Upper lobe of left lung (tissue), 6 donors: ENCODE results near the gene AGBL4. TPM values are rescaled to one million over a fixed set of nuclear protein-coding genes. Genes with fewer than 3 reads are reported as not detected.

Experiments
- ATAC-seq, 2 donors: fragments of 200-7000 bp; cut with Tn5 transposase; one replicate each; pipeline ENCODE4 v1.9.1; 2022; ENCODE audit warnings: mild to moderate bottlenecking in 2 of 2, moderate library complexity in 2 of 2; ENCODE audit not compliant: low FRiP score in 2 of 2
- DNase-seq, 2 donors: peaks; one replicate each; pipeline ENCODE4 v3.0.0-alpha.2; 2019 to 2020
- H3K27ac ChIP-seq, 4 donors: fragments of 200-600 bp; sonication (generic); one replicate each; pipeline ENCODE4 v1.5.1; 2016 to 2019
- H3K27me3 ChIP-seq, 4 donors: fragments of 200-600 bp; sonication (generic); one replicate each; pipeline ENCODE4 v1.5.1; 2017 to 2019
- H3K36me3 ChIP-seq, 4 donors: fragments of 200-600 bp; sonication (generic); one replicate each; pipeline ENCODE4 v1.5.1; 2016 to 2019
- H3K4me1 ChIP-seq, 4 donors: fragments of 200-600 bp; sonication (generic); one replicate each; pipeline ENCODE4 v1.5.1; 2018 to 2019
- H3K4me3 ChIP-seq, 4 donors: fragments of 200-600 bp; sonication (generic); one replicate each; pipeline ENCODE4 v1.5.1; 2017 to 2019; ENCODE audit warnings: mild to moderate bottlenecking in 2 of 4, moderate library complexity in 1 of 4
- H3K9me3 ChIP-seq, 4 donors: fragments of 200-600 bp; sonication (generic); one replicate each; pipeline ENCODE4 v1.5.1; 2018 to 2019
- CTCF ChIP-seq, 6 experiments: fragments of 450-650 bp in 4 of 6; fragments of 200-600 bp in 2 of 6; sonication (generic) in 2 of 6; IDR thresholded peaks; one replicate each; pipeline ENCODE4 v1.5.1; 2016 to 2019; ENCODE audit warnings: antibody characterized with exemption in 6 of 6
- EP300 ChIP-seq, 4 donors: sonication (generic); formaldehyde crosslinking; IDR thresholded peaks; one replicate each; pipeline ENCODE4 v1.5.1; 2017; ENCODE audit warnings: antibody characterized with exemption in 4 of 4, control low read depth in 2 of 4
- POLR2A ChIP-seq, 4 donors: fragments of 450-650 bp; IDR thresholded peaks; one replicate each; pipeline ENCODE4 v1.5.1; 2016 to 2017; ENCODE audit warnings: antibody characterized with exemption in 4 of 4, mild to moderate bottlenecking in 2 of 4
- POLR2AphosphoS5 ChIP-seq, 2 donors: sonication (generic); formaldehyde crosslinking; IDR thresholded peaks; one replicate each; pipeline ENCODE4 v1.5.1; 2017; ENCODE audit warnings: antibody characterized with exemption in 2 of 2
- WGBS, 2 donors: methylation state at CpG; one replicate each; pipeline ENCODE4 v1.1.5; 2017 to 2018; 5-methylcytosine and 5-hydroxymethylcytosine counted together
- total RNA-seq, 6 donors: library from RNA; depleted of rRNA in 4 of 6; stranded (reverse); fragments of >200 nt in 4 of 6; gene quantifications; one replicate each; pipeline versions ENCODE4 v1.1.0 to v1.2.1, GENCODE V29; 2016 to 2021
- donor health status: DM: no; HTN: no; CAD: no; lungs with moderate emphysema.
- donor health status: DM: no; HTN: yes; CAD: no; lungs with severe emphysema.

Gene AGBL4
- total RNA-seq, 6 donors from 2014 or later, result 0.57 to 10.5 (median 1.5) TPM

GRCh38 chr1:49183489-49183888 lies 840.3 kb downstream of the AGBL4 start:
- no peak for TF ChIP-seq POLR2A (IDR thresholded peaks at IDR 0.05)
- no peak for TF ChIP-seq POLR2AphosphoS5 (IDR thresholded peaks at IDR 0.05)
- Histone ChIP-seq H3K4me3 (no peak overlapping the region), H3K36me3 (no peaks in the 10 kb centered on the region), H3K4me1 (no peaks in the 10 kb centered on the region), H3K9me3 (no peaks in the 10 kb centered on the region), H3K27ac (no peak overlapping the region), H3K27me3 (no peaks in the 10 kb centered on the region)
- DNase-seq, result no peak
- no peak for ATAC-seq

GRCh38 chr1:49181033-49181432 lies 842.7 kb downstream of the AGBL4 start:
- H3K4me1 ChIP-seq, result no peaks in the 10 kb centered on the region
- TF ChIP-seq CTCF (IDR thresholded peaks at IDR 0.05) (no peak), POLR2A (IDR thresholded peaks at IDR 0.05) (no peak), EP300 (IDR thresholded peaks at IDR 0.05) (no peak), POLR2AphosphoS5 (IDR thresholded peaks at IDR 0.05) (no peak)
- DNase-seq, result no peak
- no peaks in the 10 kb centered on the region for H3K36me3 ChIP-seq
- H3K27me3 ChIP-seq, result no peaks in the 10 kb centered on the region
- ATAC-seq, result no peak
- H3K4me3 ChIP-seq, result no peak overlapping the region
- 83 to 90% methylated on average over 2 of the region's 2 CpGs for WGBS, 2 donors
- H3K27ac ChIP-seq, result no peak overlapping the region
- H3K9me3 ChIP-seq, result no peaks in the 10 kb centered on the region

- Histone ChIP-seq H3K36me3 (no peaks in the 10 kb centered on the region), H3K27me3 (no peaks in the 10 kb centered on the region), H3K9me3 (no peaks in the 10 kb centered on the region), H3K27ac (no peak overlapping the region), H3K4me3 (no peak overlapping the region), H3K4me1 (no peaks in the 10 kb centered on the region)
- DNase-seq (no peak), ATAC-seq (no peak)
- 85 to 89% methylated on average over 2 of the region's 2 CpGs for WGBS, 2 donors
- TF ChIP-seq POLR2A (IDR thresholded peaks at IDR 0.05) (no peak), POLR2AphosphoS5 (IDR thresholded peaks at IDR 0.05) (no peak), CTCF (IDR thresholded peaks at IDR 0.05) (no peak), EP300 (IDR thresholded peaks at IDR 0.05) (no peak)
These were observed 851.7 kb downstream of the AGBL4 start for GRCh38 chr1:49171941-49172593.

GRCh38 chr1:49166031-49166430 lies 857.7 kb downstream of the AGBL4 start:
- TF ChIP-seq POLR2A (IDR thresholded peaks at IDR 0.05) (no peak), POLR2AphosphoS5 (IDR thresholded peaks at IDR 0.05) (no peak), CTCF (IDR thresholded peaks at IDR 0.05) (no peak), EP300 (IDR thresholded peaks at IDR 0.05) (no peak)
- Histone ChIP-seq H3K27ac (no peak overlapping the region), H3K4me1 (no peaks in the 10 kb centered on the region), H3K9me3 (no peaks in the 10 kb centered on the region), H3K36me3 (no peaks in the 10 kb centered on the region), H3K4me3 (no peak overlapping the region), H3K27me3 (no peaks in the 10 kb centered on the region)
- WGBS, 2 donors, result 74 to 78% methylated on average over 2 of the region's 2 CpGs
- DNase-seq, result no peak
- no peak for ATAC-seq

- WGBS, 2 donors, result 66 to 72% methylated on average over 2 of the region's 2 CpGs
- no peak for ATAC-seq
These were observed 860.7 kb downstream of the AGBL4 start for GRCh38 chr1:49163031-49163430.

More at GRCh38 chr1:49163031-49163430, 860.7 kb downstream of the AGBL4 start:
- DNase-seq, result no peak
- no peak overlapping the region for H3K27ac ChIP-seq
- no peaks in the 10 kb centered on the region for H3K4me1 ChIP-seq
- no peak overlapping the region for H3K4me3 ChIP-seq
- H3K27me3 ChIP-seq, result no peaks in the 10 kb centered on the region
- TF ChIP-seq POLR2A (IDR thresholded peaks at IDR 0.05), result no peak
- TF ChIP-seq EP300 (IDR thresholded peaks at IDR 0.05), result no peak
- no peak for TF ChIP-seq CTCF (IDR thresholded peaks at IDR 0.05)
- no peak for TF ChIP-seq POLR2AphosphoS5 (IDR thresholded peaks at IDR 0.05)
- no peaks in the 10 kb centered on the region for H3K9me3 ChIP-seq
- no peaks in the 10 kb centered on the region for H3K36me3 ChIP-seq
